ENCODE measurements around the gene ZC3H12C.

ZC3H12C gene

GRCh38 chr11:110092515-110093406 is at the start of gene ZC3H12C:
ZC3H12C (plus strand) TSS chr11:110093392; CDS start chr11:110093412, 20 bp downstream.
- peaks cover 40% of the 10 kb centered on the region for H3K27me3 ChIP-seq (ENCODE audit: insufficient read depth, low read length)
- H3K9me3 ChIP-seq (ENCODE audit: insufficient read depth, low read depth, low read length), result no peaks in the 10 kb centered on the region
- H3K4me1 ChIP-seq (ENCODE audit: insufficient read depth, low read length), result peaks cover 5% of the 10 kb centered on the region; the same call in 1 of the 2 replicates
- no peaks in the 10 kb centered on the region for H3K36me3 ChIP-seq (ENCODE audit: insufficient read depth, low read depth, low read length)
- H3K27ac ChIP-seq (ENCODE audit: low read length), result no peak within 1 kb of the TSS
- H3K4me3 ChIP-seq (ENCODE audit: low read length), result peak within 1 kb of the TSS; percentile 78
- H3K9ac ChIP-seq (ENCODE audit: low read depth, low read length), result peak within 1 kb of the TSS; percentile 81; the same call in 1 of the 2 replicates

GRCh38 chr11:110044226-110044968 is 48.8 kb upstream of the ZC3H12C start:
- Histone ChIP-seq H3K27ac (ENCODE audit: low read length) (no peak overlapping the region), H3K9me3 (ENCODE audit: insufficient read depth, low read depth, low read length) (no peaks in the 10 kb centered on the region), H3K4me3 (ENCODE audit: low read length) (no peak overlapping the region), H3K9ac (ENCODE audit: low read depth, low read length) (no peak overlapping the region), H3K27me3 (ENCODE audit: insufficient read depth, low read length) (no peaks in the 10 kb centered on the region), H3K4me1 (ENCODE audit: insufficient read depth, low read length) (no peaks in the 10 kb centered on the region), H3K36me3 (ENCODE audit: insufficient read depth, low read depth, low read length) (no peaks in the 10 kb centered on the region)

- Histone ChIP-seq H3K27me3 (ENCODE audit: insufficient read depth, low read length) (no peaks in the 10 kb centered on the region), H3K4me3 (ENCODE audit: low read length) (no peak overlapping the region), H3K27ac (ENCODE audit: low read length) (no peak overlapping the region), H3K9ac (ENCODE audit: low read depth, low read length) (no peak overlapping the region), H3K9me3 (ENCODE audit: insufficient read depth, low read depth, low read length) (no peaks in the 10 kb centered on the region), H3K36me3 (ENCODE audit: insufficient read depth, low read depth, low read length) (no peaks in the 10 kb centered on the region), H3K4me1 (ENCODE audit: insufficient read depth, low read length) (no peaks in the 10 kb centered on the region)
These were observed 46.3 kb upstream of the ZC3H12C start for GRCh38 chr11:110046775-110047380.

- Histone ChIP-seq H3K36me3 (ENCODE audit: insufficient read depth, low read depth, low read length) (no peaks in the 10 kb centered on the region), H3K27me3 (ENCODE audit: insufficient read depth, low read length) (no peaks in the 10 kb centered on the region), H3K27ac (ENCODE audit: low read length) (no peak overlapping the region), H3K9me3 (ENCODE audit: insufficient read depth, low read depth, low read length) (peaks cover 15% of the 10 kb centered on the region; the same call in 1 of the 2 replicates), H3K4me3 (ENCODE audit: low read length) (no peak overlapping the region), H3K9ac (ENCODE audit: low read depth, low read length) (no peak overlapping the region), H3K4me1 (ENCODE audit: insufficient read depth, low read length) (no peaks in the 10 kb centered on the region)
These were observed 43.5 kb upstream of the ZC3H12C start for GRCh38 chr11:110049501-110050200.

- no peaks in the 10 kb centered on the region for H3K4me1 ChIP-seq (ENCODE audit: insufficient read depth, low read length)
- H3K27ac ChIP-seq (ENCODE audit: low read length), result no peak overlapping the region
- H3K4me3 ChIP-seq (ENCODE audit: low read length), result no peak overlapping the region
- no peaks in the 10 kb centered on the region for H3K27me3 ChIP-seq (ENCODE audit: insufficient read depth, low read length)
- peaks cover 15% of the 10 kb centered on the region; the same call in 1 of the 2 replicates for H3K9me3 ChIP-seq (ENCODE audit: insufficient read depth, low read depth, low read length)
- H3K36me3 ChIP-seq (ENCODE audit: insufficient read depth, low read depth, low read length), result no peaks in the 10 kb centered on the region
- no peak overlapping the region for H3K9ac ChIP-seq (ENCODE audit: low read depth, low read length)
These were observed 43.0 kb upstream of the ZC3H12C start for GRCh38 chr11:110050201-110050506.

- H3K4me3 ChIP-seq (ENCODE audit: low read length), result no peak overlapping the region
- no peaks in the 10 kb centered on the region for H3K4me1 ChIP-seq (ENCODE audit: insufficient read depth, low read length)
- no peak overlapping the region for H3K9ac ChIP-seq (ENCODE audit: low read depth, low read length)
- H3K36me3 ChIP-seq (ENCODE audit: insufficient read depth, low read depth, low read length), result no peaks in the 10 kb centered on the region
- no peaks in the 10 kb centered on the region for H3K27me3 ChIP-seq (ENCODE audit: insufficient read depth, low read length)
- H3K27ac ChIP-seq (ENCODE audit: low read length), result no peak overlapping the region
- peaks cover 15% of the 10 kb centered on the region; the same call in 1 of the 2 replicates for H3K9me3 ChIP-seq (ENCODE audit: insufficient read depth, low read depth, low read length)
These were observed 39.3 kb upstream of the ZC3H12C start for GRCh38 chr11:110053848-110054414.

- H3K9me3 ChIP-seq (ENCODE audit: insufficient read depth, low read depth, low read length), result peaks cover 15% of the 10 kb centered on the region; the same call in 1 of the 2 replicates
- no peaks in the 10 kb centered on the region for H3K27me3 ChIP-seq (ENCODE audit: insufficient read depth, low read length)
- no peak overlapping the region for H3K4me3 ChIP-seq (ENCODE audit: low read length)
- no peak overlapping the region for H3K9ac ChIP-seq (ENCODE audit: low read depth, low read length)
- no peaks in the 10 kb centered on the region for H3K36me3 ChIP-seq (ENCODE audit: insufficient read depth, low read depth, low read length)
- H3K4me1 ChIP-seq (ENCODE audit: insufficient read depth, low read length), result no peaks in the 10 kb centered on the region
- H3K27ac ChIP-seq (ENCODE audit: low read length), result no peak overlapping the region
These were observed 36.2 kb upstream of the ZC3H12C start for GRCh38 chr11:110056956-110057355.

GRCh38 chr11:110059706-110060463 is 33.3 kb upstream of the ZC3H12C start:
- Histone ChIP-seq H3K4me1 (ENCODE audit: insufficient read depth, low read length) (no peaks in the 10 kb centered on the region), H3K4me3 (ENCODE audit: low read length) (no peak overlapping the region), H3K27ac (ENCODE audit: low read length) (no peak overlapping the region), H3K9ac (ENCODE audit: low read depth, low read length) (no peak overlapping the region), H3K36me3 (ENCODE audit: insufficient read depth, low read depth, low read length) (no peaks in the 10 kb centered on the region), H3K27me3 (ENCODE audit: insufficient read depth, low read length) (no peaks in the 10 kb centered on the region), H3K9me3 (ENCODE audit: insufficient read depth, low read depth, low read length) (no peaks in the 10 kb centered on the region)

- no peak overlapping the region for H3K27ac ChIP-seq (ENCODE audit: low read length)
- H3K4me3 ChIP-seq (ENCODE audit: low read length), result no peak overlapping the region
- H3K4me1 ChIP-seq (ENCODE audit: insufficient read depth, low read length), result no peaks in the 10 kb centered on the region
- no peak overlapping the region for H3K9ac ChIP-seq (ENCODE audit: low read depth, low read length)
- H3K36me3 ChIP-seq (ENCODE audit: insufficient read depth, low read depth, low read length), result no peaks in the 10 kb centered on the region
- no peaks in the 10 kb centered on the region for H3K27me3 ChIP-seq (ENCODE audit: insufficient read depth, low read length)
- no peaks in the 10 kb centered on the region for H3K9me3 ChIP-seq (ENCODE audit: insufficient read depth, low read depth, low read length)
These were observed 31.9 kb upstream of the ZC3H12C start for GRCh38 chr11:110061296-110061695.

GRCh38 chr11:110062247-110062646 is 30.9 kb upstream of the ZC3H12C start:
- no peak overlapping the region for H3K9ac ChIP-seq (ENCODE audit: low read depth, low read length)
- H3K4me3 ChIP-seq (ENCODE audit: low read length), result no peak overlapping the region
- no peak overlapping the region for H3K27ac ChIP-seq (ENCODE audit: low read length)
- no peaks in the 10 kb centered on the region for H3K36me3 ChIP-seq (ENCODE audit: insufficient read depth, low read depth, low read length)
- H3K9me3 ChIP-seq (ENCODE audit: insufficient read depth, low read depth, low read length), result no peaks in the 10 kb centered on the region
- no peaks in the 10 kb centered on the region for H3K27me3 ChIP-seq (ENCODE audit: insufficient read depth, low read length)
- H3K4me1 ChIP-seq (ENCODE audit: insufficient read depth, low read length), result no peaks in the 10 kb centered on the region
